MCF 10A (cell line): ENCODE data around the gene ZNF331. TPM values are rescaled to one million over a fixed set of nuclear protein-coding genes. Genes with fewer than 3 reads are reported as not detected.

Source experiments
- BruUV-seq: library from RNA; stranded (reverse); fragments of 400-500 nt; replicated peaks from 2 replicates; lab custom pipeline; 2021; lab: Mats Ljungman, UMichigan
- CTCF ChIA-PET: fragments of 300-600 bp; sonication (Branson Sonifier 250); formaldehyde crosslinking; extraction: SDS; loops from one replicate; lab custom pipeline; 2021; ENCODE audit warnings: antibody characterized with exemption, inconsistent platforms; lab: Yijun Ruan, JAX
- POLR2A ChIA-PET: fragments of 300-600, 350-650 bp; sonication (Branson Sonifier 250); formaldehyde crosslinking; extraction: SDS; loops from one replicate; lab custom pipeline; 2020; ENCODE audit warnings: antibody characterized with exemption, inconsistent platforms; lab: Yijun Ruan, JAX
- DNase-seq: peaks from one replicate; pipeline ENCODE4 v3.0.0-alpha.2; 2018; ENCODE audit not compliant: unreplicated experiment
- H3K27ac Mint-ChIP-seq: one replicate; pipeline ENCODE4 v1.8.0; 2022; ENCODE audit warnings: mild to moderate bottlenecking, low read depth, mixed read lengths; ENCODE audit not compliant: unreplicated experiment
- H3K27me3 Mint-ChIP-seq: one replicate; pipeline ENCODE4 v1.8.0; 2022; ENCODE audit warnings: mixed read lengths; ENCODE audit not compliant: insufficient read depth, unreplicated experiment
- H3K36me3 Mint-ChIP-seq: one replicate; pipeline ENCODE4 v1.8.0; 2022; ENCODE audit warnings: mild to moderate bottlenecking, moderate library complexity, mixed read lengths; ENCODE audit not compliant: insufficient read depth, unreplicated experiment
- H3K4me1 Mint-ChIP-seq: one replicate; pipeline ENCODE4 v1.8.0; 2022; ENCODE audit warnings: mixed read lengths; ENCODE audit not compliant: insufficient read depth, unreplicated experiment
- H3K4me3 Mint-ChIP-seq: one replicate; pipeline ENCODE4 v1.8.0; 2022; ENCODE audit warnings: mild to moderate bottlenecking, moderate library complexity, mixed read lengths; ENCODE audit not compliant: unreplicated experiment
- H3K9me3 Mint-ChIP-seq: one replicate; pipeline ENCODE4 v1.8.0; 2022; ENCODE audit warnings: mixed read lengths; ENCODE audit not compliant: unreplicated experiment
- intact Hi-C: fragments of 100-400 bp; cut with micrococcal nuclease; formaldehyde crosslinking; loops from 2 replicates; pipeline ENCODE4 v1.14.1; 2022
- total RNA-seq: library from RNA; stranded (reverse); gene quantifications from 2 replicates; pipeline ENCODE4 v1.2.3, GENCODE V29; 2022
- TF ChIP-seq, protein P1 (sequence below): fragments of 200-600 bp; IDR thresholded peaks from one replicate; pipeline ENCODE4 v1.8.0; 2022; ENCODE audit warnings: antibody characterized with exemption, mild to moderate bottlenecking; ENCODE audit not compliant: unreplicated experiment

Gene ZNF331
- total RNA-seq, 1 experiment from 2014 or later = 7.7 TPM

DNA sequence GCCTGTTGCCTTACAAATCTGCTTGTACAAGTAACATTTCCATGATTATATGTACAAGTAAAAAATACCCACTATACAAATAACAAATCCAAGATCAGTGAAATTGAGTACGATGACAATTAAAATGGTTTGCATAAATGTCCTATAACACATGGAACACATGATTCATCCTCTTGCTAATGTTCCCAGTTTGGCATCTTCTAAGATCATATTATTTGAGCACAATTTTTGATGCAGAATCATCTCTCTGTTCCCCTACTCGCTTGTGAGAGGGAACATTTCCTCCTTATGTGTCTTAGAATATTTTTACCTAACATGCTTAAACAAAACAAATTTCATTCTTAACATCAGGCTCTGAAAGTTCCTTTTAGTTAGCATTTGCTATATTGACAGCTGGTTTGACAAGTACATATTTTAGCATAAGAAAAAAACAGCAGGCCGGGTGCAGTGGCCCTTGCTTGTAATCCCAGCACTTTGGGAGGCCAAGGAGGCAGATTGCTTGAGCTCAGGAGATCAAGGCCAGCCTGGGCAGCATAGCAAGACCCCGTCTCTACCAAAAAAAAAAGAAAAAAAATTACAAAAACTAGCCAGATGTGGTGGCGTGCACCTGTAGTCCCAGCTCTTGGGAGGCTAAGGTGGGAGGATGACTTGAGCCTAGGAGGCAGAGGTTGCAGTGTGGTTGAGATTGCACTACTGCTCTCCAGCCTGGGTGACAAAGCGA is 14.2 kb downstream of the ZNF331 start:
- ChIA-PET CTCF (interaction anchor here (1.0 kb wide), 1 partner anchor 357 kb away, joined by 3 read pairs; no protein-coding TSS in a partner anchor), POLR2A (no interaction called here)
- Mint-ChIP-seq H3K4me1 (peaks cover 6% of the 10 kb centered on the region), H3K9me3 (no peaks in the 10 kb centered on the region), H3K27ac (no peak overlapping the region), H3K4me3 (no peak overlapping the region), H3K27me3 (no peaks in the 10 kb centered on the region), H3K36me3 (peaks cover 11% of the 10 kb centered on the region)
- TF ChIP-seq, protein P1, sequence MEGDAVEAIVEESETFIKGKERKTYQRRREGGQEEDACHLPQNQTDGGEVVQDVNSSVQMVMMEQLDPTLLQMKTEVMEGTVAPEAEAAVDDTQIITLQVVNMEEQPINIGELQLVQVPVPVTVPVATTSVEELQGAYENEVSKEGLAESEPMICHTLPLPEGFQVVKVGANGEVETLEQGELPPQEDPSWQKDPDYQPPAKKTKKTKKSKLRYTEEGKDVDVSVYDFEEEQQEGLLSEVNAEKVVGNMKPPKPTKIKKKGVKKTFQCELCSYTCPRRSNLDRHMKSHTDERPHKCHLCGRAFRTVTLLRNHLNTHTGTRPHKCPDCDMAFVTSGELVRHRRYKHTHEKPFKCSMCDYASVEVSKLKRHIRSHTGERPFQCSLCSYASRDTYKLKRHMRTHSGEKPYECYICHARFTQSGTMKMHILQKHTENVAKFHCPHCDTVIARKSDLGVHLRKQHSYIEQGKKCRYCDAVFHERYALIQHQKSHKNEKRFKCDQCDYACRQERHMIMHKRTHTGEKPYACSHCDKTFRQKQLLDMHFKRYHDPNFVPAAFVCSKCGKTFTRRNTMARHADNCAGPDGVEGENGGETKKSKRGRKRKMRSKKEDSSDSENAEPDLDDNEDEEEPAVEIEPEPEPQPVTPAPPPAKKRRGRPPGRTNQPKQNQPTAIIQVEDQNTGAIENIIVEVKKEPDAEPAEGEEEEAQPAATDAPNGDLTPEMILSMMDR = no peak
- intact Hi-C loops = no loop called here
- DNase-seq = no peak
- no TSS peak for BruUV-seq

DNA sequence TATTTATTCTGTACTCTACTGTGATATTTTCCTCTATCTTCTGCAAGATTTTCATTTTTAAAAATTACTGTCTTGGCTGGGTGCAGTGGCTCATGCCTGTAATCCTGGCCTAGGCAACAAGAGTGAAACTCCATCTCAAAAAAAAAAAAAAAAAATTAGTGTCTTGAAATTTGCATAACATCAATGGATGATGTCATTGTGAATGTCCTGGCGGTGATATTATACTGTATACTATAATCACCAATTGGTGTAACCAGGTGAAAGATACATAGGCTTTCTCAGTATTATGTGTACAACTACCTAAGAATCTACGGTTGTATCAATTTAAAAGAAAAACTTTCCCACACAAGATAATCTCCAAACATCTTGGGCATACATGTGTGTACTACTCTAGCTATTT is 15.2 kb downstream of the ZNF331 start:
- H3K36me3 Mint-ChIP-seq = peaks cover 9% of the 10 kb centered on the region
- H3K27ac Mint-ChIP-seq = no peak overlapping the region
- CTCF ChIA-PET = interaction anchor here (1.0 kb wide), 1 partner anchor 358 kb away, joined by 3 read pairs; no protein-coding TSS in a partner anchor
- no peaks in the 10 kb centered on the region for H3K9me3 Mint-ChIP-seq
- TF ChIP-seq, protein P1 = no peak
- intact Hi-C loops = no loop called here
- BruUV-seq = no TSS peak
- no peak for DNase-seq
- H3K4me1 Mint-ChIP-seq = peaks cover 6% of the 10 kb centered on the region
- H3K4me3 Mint-ChIP-seq = peak overlapping the region; percentile 91
- POLR2A ChIA-PET = no interaction called here
- H3K27me3 Mint-ChIP-seq = no peaks in the 10 kb centered on the region

DNA sequence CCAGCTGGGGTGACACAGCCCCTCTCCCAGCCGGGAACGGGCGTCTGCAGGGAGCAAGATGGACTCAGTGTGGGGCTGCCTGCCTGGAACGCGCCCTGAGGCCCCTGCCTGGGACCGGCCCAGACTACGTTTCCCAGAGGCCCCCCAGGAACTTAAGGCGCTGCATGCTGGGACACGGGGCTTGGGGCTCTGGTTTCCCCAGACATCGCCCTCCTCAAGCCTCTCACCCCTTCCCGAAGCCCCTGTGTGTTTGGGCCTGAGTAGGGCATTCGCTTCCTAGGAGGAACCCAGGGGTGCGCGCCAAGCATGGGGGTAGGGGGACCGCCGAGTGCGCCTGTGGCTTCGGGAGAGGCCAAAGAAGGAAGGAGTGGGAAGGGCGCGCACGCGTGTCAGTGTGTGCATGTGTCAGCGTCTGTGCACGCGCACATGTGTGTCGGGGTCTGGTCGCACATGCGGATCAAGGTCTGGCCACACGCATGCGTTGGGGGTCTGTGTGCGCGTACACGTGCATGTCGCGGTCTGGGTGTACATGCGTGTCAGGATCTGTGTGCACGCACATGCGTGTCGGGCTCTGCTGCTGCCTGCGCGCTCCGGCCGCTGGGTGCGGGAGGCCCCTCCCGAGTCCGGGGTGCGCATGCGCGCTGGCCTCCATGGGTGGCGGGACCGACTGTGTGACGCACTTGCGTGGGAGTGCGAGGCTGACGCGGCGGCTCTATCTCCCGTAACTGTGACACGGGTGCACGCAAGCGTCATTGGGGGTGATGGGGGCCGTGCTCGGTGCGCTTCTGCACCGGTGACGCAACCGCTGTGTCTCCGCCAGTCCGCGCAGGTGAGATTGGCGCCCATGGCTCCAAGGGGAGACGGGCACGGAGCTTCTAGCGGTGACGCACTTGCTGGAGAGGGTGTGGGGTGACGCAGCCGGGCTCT is 16.2 kb downstream of the ZNF331 start:
- Mint-ChIP-seq H3K4me1 (peaks cover 6% of the 10 kb centered on the region), H3K4me3 (peak overlapping the region; percentile 91), H3K9me3 (no peaks in the 10 kb centered on the region), H3K27me3 (no peaks in the 10 kb centered on the region), H3K36me3 (peaks cover 9% of the 10 kb centered on the region), H3K27ac (peak overlapping the region; percentile 91)
- peak; percentile 80 for DNase-seq
- intact Hi-C loops = no loop called here
- BruUV-seq = no TSS peak
- POLR2A ChIA-PET = interaction anchor here (0.8 to 1.0 kb wide), 2 partner anchors 16 to 33 kb away, joined by 3 to 7 read pairs; partner anchors contain the start of gene ZNF331
- CTCF ChIA-PET = no interaction called here
- TF ChIP-seq, protein P1 = no peak

DNA sequence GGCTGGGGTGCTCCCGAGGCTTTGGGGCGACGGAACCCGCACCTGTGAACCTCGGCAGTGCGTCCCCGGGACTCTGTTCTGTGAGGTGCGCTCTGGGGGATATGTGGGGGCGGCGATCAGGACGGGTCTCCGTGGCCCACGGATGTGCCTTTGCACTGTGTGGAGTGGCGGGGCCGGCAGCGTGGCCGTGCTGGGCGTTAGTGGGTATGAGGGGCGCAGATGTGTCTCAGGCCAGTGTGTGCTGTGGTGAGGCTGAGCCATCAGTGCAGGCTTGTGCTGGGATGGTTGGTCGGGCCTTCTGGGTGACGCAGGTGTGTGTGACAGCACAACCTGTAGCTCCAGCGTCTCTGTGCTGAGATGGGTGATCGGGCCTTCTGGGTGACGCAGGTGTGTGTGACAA is 16.9 kb downstream of the ZNF331 start:
- Mint-ChIP-seq H3K4me1 (peaks cover 4% of the 10 kb centered on the region), H3K27ac (peak overlapping the region; percentile 91), H3K4me3 (peak overlapping the region; percentile 91), H3K9me3 (no peaks in the 10 kb centered on the region), H3K27me3 (no peaks in the 10 kb centered on the region), H3K36me3 (peaks cover 13% of the 10 kb centered on the region)
- POLR2A ChIA-PET = interaction anchor here (0.6 to 1.0 kb wide), 4 partner anchors 17 to 556 kb away, joined by 3 to 7 read pairs (median 4); partner anchors contain the start of gene ZNF331
- TF ChIP-seq, protein P1 = no peak
- DNase-seq = no peak
- CTCF ChIA-PET = no interaction called here
- intact Hi-C loops = no loop called here
- BruUV-seq = no TSS peak
